Left cardiac atrium (tissue), 4 donors: ENCODE data around the gene DMD. TPM values are rescaled to one million over a fixed set of nuclear protein-coding genes. Genes with fewer than 3 reads are reported as not detected.

Experiments
- ATAC-seq, 2 donors: fragments of 200-7000 bp; cut with Tn5 transposase; one replicate each; pipeline ENCODE4 v1.9.1; 2020; ENCODE audit warnings: mild to moderate bottlenecking in 2 of 2, moderate library complexity in 2 of 2
- DNase-seq: peaks from one replicate; pipeline ENCODE4 v3.0.0-alpha.2; 2020
- intact Hi-C, 2 donors: fragments of 100-400 bp; cut with DNase I; formaldehyde crosslinking; loops; one replicate each; pipeline versions ENCODE4 v1.14.1 to v1.15.1; 2022 to 2023
- total RNA-seq, 2 donors: library from RNA; stranded (reverse); fragmentation: NEBNext Ultra II Directional; extraction: Animal tissue kit (Norgen Biotek cat#: 25700); gene quantifications; one replicate each; pipeline ENCODE4 v1.2.1, GENCODE V29; 2021
- donor health status: DM: no; HTN: yes; CAD: no.
- donor health status: DM: no; HTN: yes; CAD: no; lungs with severe emphysema.
- donor health status: DM: yes; HTN: yes; CAD: no.
- donor health status: Dilated cardiomyopathy.

Gene DMD
- total RNA-seq, 2 donors from 2014 or later: 134 to 137 TPM

GRCh38 chrX:31223817-31224216, 1987.5 kb downstream of the DMD start:
- intact Hi-C loops: no loop called here
- DNase-seq: no peak
- peak in 1 of 2 donors; percentile 36 for ATAC-seq

GRCh38 chrX:31222946-31223345, 1988.4 kb downstream of the DMD start:
- ATAC-seq (no peak), DNase-seq (no peak)
- intact Hi-C loops: no loop called here

GRCh38 chrX:31219174-31219573, 1992.2 kb downstream of the DMD start:
- intact Hi-C loops: loop anchor here in 1 of 2 donors (10.0 kb wide), 1 partner anchor 446 kb away; no protein-coding TSS in a partner anchor

DNA sequence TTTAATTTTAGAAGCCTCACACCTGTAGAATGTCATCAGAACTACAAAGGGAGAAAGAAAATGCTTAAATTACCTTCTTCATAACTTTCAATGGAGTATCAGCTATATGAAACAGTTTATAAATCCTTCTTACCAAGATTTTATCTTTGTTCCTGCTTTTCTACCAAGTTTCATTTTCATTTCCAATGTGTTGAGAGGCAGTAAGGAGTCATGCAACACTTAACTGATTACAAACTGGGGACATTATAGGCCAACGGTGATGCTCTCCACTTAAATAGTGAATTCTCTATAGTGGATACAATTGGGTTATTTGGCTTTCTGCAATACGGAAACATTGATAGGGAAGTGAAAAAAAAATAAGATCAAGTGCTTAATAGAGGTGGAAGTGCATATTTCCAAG, 1994.3 kb downstream of the DMD start:
- intact Hi-C loops: loop anchor here in 1 of 2 donors (10.0 kb wide), 1 partner anchor 448 kb away; no protein-coding TSS in a partner anchor

More at GRCh38 chrX:31219174-31219573, 1992.2 kb downstream of the DMD start:
- ATAC-seq: no peak
- no peak for DNase-seq

GRCh38 chrX:31215277-31215815, 1996.0 kb downstream of the DMD start:
- no peak for ATAC-seq
- no peak for DNase-seq
- intact Hi-C loops: loop anchor here in 1 of 2 donors (10.0 kb wide), 1 partner anchor 449 kb away; no protein-coding TSS in a partner anchor

More for the DNA sequence above, 1994.3 kb downstream of the DMD start:
- no peak for ATAC-seq
- DNase-seq: no peak

- DNase-seq (no peak), ATAC-seq (peak in 1 of 2 donors; percentile 32)
- intact Hi-C loops: loop anchor here in 1 of 2 donors (10.0 kb wide), 1 partner anchor 451 kb away; no protein-coding TSS in a partner anchor
These were observed 1997.4 kb downstream of the DMD start for GRCh38 chrX:31213941-31214340.

DNA sequence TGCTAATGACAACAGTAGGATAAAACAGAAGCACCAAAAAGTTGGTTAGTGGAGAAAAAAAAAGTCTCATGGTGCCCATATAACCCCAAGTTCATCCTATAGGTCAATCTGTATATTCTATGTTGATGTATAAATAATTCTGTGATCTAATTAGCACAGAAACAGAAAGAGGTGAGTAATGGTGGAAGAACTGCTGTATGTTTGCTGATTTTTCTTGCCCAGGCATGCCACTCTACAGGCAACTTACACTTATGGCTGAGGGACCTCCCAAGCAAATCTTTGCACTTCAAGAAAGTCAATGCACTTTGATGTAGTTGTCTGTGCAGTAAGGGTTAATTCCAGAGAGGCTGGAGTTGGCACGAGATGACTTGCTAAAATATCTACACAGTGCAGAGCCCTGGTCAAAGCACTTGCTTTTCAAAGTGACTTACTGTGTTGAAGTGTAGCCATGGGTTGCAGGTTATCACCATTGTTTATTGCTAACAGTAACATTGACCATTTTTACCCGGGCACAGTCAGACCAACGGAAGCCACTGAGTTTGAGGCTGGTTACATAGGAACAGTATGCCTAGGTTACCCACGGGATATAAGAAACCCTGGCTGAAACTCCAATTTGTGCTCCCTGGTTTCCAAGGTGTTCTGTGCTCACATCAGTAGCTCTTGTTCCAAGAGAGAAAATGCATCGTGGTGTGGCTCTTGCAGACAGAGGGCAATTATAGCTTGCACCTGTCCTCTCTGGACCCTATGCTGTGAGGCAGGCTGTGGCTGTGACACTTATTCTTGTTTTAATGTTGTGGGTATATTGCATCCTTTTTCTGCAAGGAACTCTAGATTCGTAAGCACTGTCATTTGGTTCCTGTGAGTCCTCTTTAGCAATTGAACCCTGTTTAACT, 1998.2 kb downstream of the DMD start:
- DNase-seq (no peak), ATAC-seq (no peak)
- intact Hi-C loops: loop anchor here in 1 of 2 donors (10.0 kb wide), 1 partner anchor 452 kb away; no protein-coding TSS in a partner anchor

GRCh38 chrX:31209005-31209628, 2002.2 kb downstream of the DMD start:
- intact Hi-C loops: no loop called here
- ATAC-seq (no peak), DNase-seq (no peak)

GRCh38 chrX:31201503-31201902, 2009.8 kb downstream of the DMD start:
- no peak for DNase-seq
- no peak for ATAC-seq
- intact Hi-C loops: no loop called here

DNA sequence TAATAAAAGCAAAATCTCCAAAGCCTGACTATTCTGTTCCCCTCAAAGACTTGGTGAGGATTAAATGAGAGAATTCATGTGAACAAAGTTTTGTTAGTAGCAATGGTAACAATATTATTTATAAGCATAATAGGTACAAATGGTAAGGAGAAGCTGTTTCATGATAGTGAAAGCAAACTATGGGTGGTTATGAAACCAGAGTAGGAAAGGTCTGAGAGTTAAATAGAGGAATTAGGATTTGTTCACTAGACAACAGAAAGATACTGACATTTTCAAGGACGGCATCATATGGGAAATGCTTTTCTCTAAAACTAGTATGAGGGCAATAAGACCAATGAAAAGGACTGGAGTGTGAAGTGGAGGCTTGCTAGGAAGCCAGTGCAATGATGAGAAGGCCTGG, 2010.9 kb downstream of the DMD start:
- intact Hi-C loops: no loop called here
- ATAC-seq (no peak), DNase-seq (no peak)

DNA sequence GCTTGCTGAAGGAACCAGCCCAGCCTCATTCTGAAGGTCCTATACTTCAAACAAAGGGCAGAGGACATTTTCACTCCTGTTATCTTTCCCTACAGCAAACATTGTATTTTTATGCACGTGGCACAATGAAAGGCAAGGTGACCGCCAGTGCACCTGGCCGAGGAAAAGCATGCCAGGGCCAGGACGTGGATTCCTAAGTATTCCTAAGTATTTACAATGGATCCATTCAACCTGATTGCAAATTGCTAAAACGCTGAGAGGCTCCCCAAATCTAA, 2011.6 kb downstream of the DMD start:
- DNase-seq (no peak), ATAC-seq (no peak)

DNA sequence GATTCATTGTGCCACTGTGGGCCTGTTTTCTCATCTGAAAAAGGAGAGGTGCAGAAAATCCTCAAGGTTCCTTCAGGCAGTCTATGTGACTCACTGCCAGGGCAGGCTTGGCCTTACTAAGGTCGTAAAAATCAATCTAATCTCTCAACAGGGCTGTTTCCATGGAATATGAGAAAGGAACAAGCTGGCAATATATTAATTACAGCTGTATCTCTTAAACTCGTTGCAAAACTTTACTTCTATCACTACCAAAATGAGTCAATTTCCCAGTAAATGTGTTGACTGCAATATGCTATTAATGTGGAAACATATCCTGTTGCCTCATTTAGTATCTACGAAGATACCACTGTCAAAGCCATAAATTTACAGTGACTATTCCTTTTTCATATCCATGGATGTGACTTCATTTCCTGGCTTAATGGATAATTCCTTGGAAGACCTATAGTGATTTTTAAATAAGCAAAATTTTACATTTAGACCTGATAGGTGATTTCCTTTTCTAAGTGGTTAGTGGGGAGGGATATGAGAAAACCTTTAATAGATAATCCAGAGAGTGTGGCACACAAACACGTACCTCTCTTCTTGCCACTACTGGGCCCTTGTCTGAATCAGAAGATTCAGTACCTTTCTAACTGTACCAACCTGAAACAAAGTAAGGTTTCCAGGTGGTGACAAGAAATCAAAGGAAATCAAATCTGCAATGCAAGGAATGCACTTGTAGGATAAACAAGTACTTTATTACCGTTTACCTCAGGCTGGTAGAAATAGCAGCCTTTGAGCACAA, 2012.1 kb downstream of the DMD start:
- ATAC-seq (no peak), DNase-seq (no peak)
- intact Hi-C loops: no loop called here

More for the DNA sequence above, 2011.6 kb downstream of the DMD start:
- intact Hi-C loops: no loop called here

GRCh38 chrX:31190221-31190975, 2021.0 kb downstream of the DMD start:
- intact Hi-C loops: no loop called here
- DNase-seq: no peak
- peak in 1 of 2 donors; percentile 8 for ATAC-seq

- ATAC-seq: no peak
- intact Hi-C loops: no loop called here
- no peak for DNase-seq
These were observed 2024.5 kb downstream of the DMD start for GRCh38 chrX:31186693-31187338.

DNA sequence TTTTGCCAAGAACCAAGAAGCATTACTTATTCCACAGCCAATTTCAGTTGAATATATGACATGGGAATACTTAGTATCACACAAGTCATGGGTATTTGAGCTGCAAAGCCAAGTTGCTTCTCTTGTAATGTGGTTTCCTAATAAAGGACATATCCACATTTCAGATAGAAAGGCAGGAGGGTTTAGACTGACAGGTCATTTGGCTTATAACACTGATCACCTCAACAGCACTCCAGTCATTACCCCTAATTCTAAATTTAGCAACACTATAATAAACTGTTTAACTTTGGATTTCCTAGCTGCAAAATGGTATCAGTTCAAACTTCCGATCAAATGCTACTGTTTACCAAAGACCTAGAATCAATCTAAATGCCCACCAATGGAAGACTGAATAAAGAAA, 2025.5 kb downstream of the DMD start:
- intact Hi-C loops: no loop called here
- ATAC-seq: no peak
- no peak for DNase-seq

DNA sequence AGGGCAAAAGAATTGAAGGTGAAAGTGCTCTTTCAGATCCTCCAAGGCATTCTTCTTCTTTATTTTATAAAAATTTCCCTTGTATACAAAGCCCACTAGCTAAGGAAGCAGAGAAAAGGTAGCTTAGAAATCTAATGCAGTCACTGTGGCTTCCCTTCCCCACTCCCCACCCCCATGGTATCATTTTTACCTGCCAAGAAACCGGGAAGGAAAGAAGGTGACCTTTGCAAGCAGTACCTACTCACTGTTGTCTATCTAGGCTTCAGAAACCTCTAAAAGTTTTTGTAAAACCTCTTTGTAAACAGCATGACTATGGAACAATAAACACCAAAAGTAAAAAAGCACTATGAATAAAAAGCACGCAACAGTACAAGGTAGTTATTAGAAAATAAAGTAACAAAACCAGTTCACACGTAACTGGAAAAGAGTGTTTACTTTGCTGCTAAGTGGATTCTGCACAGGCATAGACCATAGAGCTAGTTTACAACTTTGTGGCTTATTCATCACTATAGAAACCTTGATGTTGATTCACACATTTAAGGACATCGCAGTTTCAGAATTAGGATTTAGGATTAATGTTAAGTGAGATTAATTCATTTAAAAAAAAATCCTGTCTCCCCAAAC, 2029.9 kb downstream of the DMD start:
- intact Hi-C loops: no loop called here
- no peak for ATAC-seq
- DNase-seq: no peak

DNA sequence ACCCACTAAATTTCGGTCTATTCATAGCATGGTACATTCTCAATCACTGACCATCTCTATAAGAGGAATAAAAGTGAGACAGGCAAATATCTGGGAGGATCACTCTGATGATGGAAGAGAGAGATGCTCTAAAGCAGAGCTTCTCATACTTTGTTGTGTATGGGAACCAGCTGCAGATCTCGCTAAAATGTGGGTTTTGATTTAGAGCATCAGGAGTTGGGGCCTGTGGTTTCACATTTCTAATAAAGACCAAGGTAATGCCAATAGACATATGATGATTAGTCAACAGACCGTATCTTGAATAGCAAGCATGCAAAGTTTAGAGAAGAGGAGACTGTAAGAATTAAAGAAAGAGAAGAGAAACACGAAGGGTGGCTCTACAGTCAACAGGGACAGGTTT, 2032.1 kb downstream of the DMD start:
- intact Hi-C loops: no loop called here
- DNase-seq (no peak), ATAC-seq (no peak)

DNA sequence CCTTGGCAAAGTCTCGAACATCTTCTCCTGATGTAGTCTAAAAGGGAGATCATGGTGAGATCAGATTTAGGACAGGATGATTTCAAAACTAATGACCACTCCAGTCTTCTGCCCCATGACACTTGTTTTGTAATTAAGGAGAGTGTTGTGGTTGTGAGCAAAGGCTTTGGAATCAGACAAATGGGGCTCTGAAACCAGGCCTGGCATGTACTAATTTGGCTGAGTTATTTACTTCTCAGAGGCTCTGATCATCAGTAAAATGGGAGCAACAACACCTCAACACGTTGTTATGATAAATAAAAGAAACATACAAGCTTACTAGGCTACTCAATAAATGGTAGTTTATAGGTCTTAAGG, 2032.6 kb downstream of the DMD start:
- no peak for ATAC-seq
- intact Hi-C loops: no loop called here

More for the DNA sequence above, 2032.6 kb downstream of the DMD start:
- DNase-seq: no peak
